HepG2 (cell line): ENCODE data around the gene DDX19B. TPM values are rescaled to one million over a fixed set of nuclear protein-coding genes. Genes with fewer than 3 reads are reported as not detected.

Source experiments
- DPF2 ChIP-seq: sonication (generic); formaldehyde crosslinking; IDR thresholded peaks from 2 replicates; pipeline ENCODE4 v1.4.0; 2020; ENCODE audit warnings: mild to moderate bottlenecking, low read depth, missing genetic modification reagents, borderline replicate concordance
- ETV5 ChIP-seq: IDR thresholded peaks from 2 replicates; pipeline ENCODE4 v1.6.1; 2018; ENCODE audit warnings: missing biosample characterization, missing genetic modification reagents, inconsistent platforms, borderline replicate concordance
- FOXA3 ChIP-seq: IDR thresholded peaks from 2 replicates; pipeline ENCODE4 v1.6.1; 2016; ENCODE audit warnings: missing genetic modification reagents, missing compliant biosample characterization
- GLI4 ChIP-seq: sonication (generic); formaldehyde crosslinking; IDR thresholded peaks from 2 replicates; pipeline ENCODE4 v1.5.1; 2020; ENCODE audit warnings: missing genetic modification reagents, mild to moderate bottlenecking, moderate library complexity, borderline replicate concordance
- GPN1 ChIP-seq: sonication (generic); formaldehyde crosslinking; IDR thresholded peaks from 2 replicates; pipeline ENCODE4 v1.5.1; 2020; ENCODE audit warnings: missing genetic modification reagents, borderline replicate concordance
- HOXA5 ChIP-seq: sonication (generic); formaldehyde crosslinking; IDR thresholded peaks from 2 replicates; pipeline ENCODE4 v1.4.0; 2020; ENCODE audit warnings: missing genetic modification reagents
- PLRG1 ChIP-seq: fragments of 450-650 bp; conservative IDR thresholded peaks from 2 replicates; pipeline ENCODE4 v1.6.1; 2016
- RAD51 ChIP-seq: fragments of 450-650 bp; IDR thresholded peaks from 2 replicates; pipeline ENCODE4 v1.6.1; 2016; ENCODE audit warnings: borderline replicate concordance
- SNAPC5 ChIP-seq: sonication (generic); formaldehyde crosslinking; IDR thresholded peaks from 2 replicates; pipeline ENCODE4 v1.8.1; 2023; ENCODE audit warnings: mild to moderate bottlenecking, missing genetic modification reagents, borderline replicate concordance
- SRSF1 ChIP-seq: fragments of 200-400 bp; formaldehyde crosslinking; optimal IDR thresholded peaks from 2 replicates; pipeline ENCODE3; 2017; ENCODE audit warnings: mild to moderate bottlenecking, low read depth, low read length, moderate library complexity
- TBP ChIP-seq: sonication (generic); formaldehyde crosslinking; IDR thresholded peaks from 2 replicates; pipeline ENCODE4 v1.5.0; 2020; ENCODE audit warnings: missing genetic modification reagents
- TBX2 ChIP-seq: sonication (generic); formaldehyde crosslinking; IDR thresholded peaks from 2 replicates; pipeline ENCODE4 v1.5.0; 2020; ENCODE audit warnings: missing genetic modification reagents, mild to moderate bottlenecking, borderline replicate concordance
- ZNF274 ChIP-seq: sonication (generic); formaldehyde crosslinking; IDR thresholded peaks from 2 replicates; pipeline ENCODE4 v1.5.1; 2020; ENCODE audit warnings: mild to moderate bottlenecking, missing genetic modification reagents
- ZNF280B ChIP-seq: sonication (generic); formaldehyde crosslinking; IDR thresholded peaks from 2 replicates; pipeline ENCODE4 v1.5.0; 2020; ENCODE audit warnings: missing genetic modification reagents, mild to moderate bottlenecking, borderline replicate concordance
- ZNF780A ChIP-seq: sonication (generic); formaldehyde crosslinking; IDR thresholded peaks from 2 replicates; pipeline ENCODE4 v1.8.0; 2022; ENCODE audit warnings: mild to moderate bottlenecking, missing genetic modification reagents, moderate library complexity
- ZNF841 ChIP-seq: sonication (generic); formaldehyde crosslinking; IDR thresholded peaks from 2 replicates; pipeline ENCODE4 v1.8.1; 2023; ENCODE audit warnings: missing genetic modification reagents, borderline replicate concordance
- polyA plus RNA-seq, 8 experiments: library from polyadenylated mRNA; depleted of rRNA in 3 of 8; stranded (reverse) in 7 of 8; unstranded in 1 of 8; fragments of >200 nt; fragmentation: Illumina TruSeq in 4 of 8; extraction: Trizol in 4 of 8; gene quantifications; 2 replicates each; pipeline versions ENCODE4 v1.2.1 to v1.2.3, GENCODE V29; 2011 to 2016; ENCODE audit warnings: low read depth in 4 of 8, missing spikeins in 1 of 8, mixed read lengths in 1 of 8; ENCODE audit not compliant: insufficient read depth in 1 of 8
- total RNA-seq, 5 experiments: library from RNA; depleted of rRNA; stranded (reverse); fragments of >200 nt; fragmentation: Illumina TruSeq; extraction: Trizol; gene quantifications; 2 replicates each; pipeline ENCODE4 v1.2.3, GENCODE V29; 2016; ENCODE audit warnings: low read depth in 1 of 5
- TF ChIP-seq, protein P1 (sequence below): sonication (generic); formaldehyde crosslinking; IDR thresholded peaks from 2 replicates; pipeline ENCODE4 v1.8.0; 2023; ENCODE audit warnings: mild to moderate bottlenecking, missing genetic modification reagents
- TF ChIP-seq, protein P2 (sequence below), 2 experiments: sonication (generic) in 1 of 2; formaldehyde crosslinking in 1 of 2; IDR thresholded peaks; 2 replicates each; pipeline versions ENCODE4 v1.5.1 to v1.6.1; 2011 to 2020; ENCODE audit warnings: borderline replicate concordance in 1 of 2, low read depth in 1 of 2, low read length in 1 of 2, mild to moderate bottlenecking in 1 of 2, missing genetic modification reagents in 1 of 2, moderate library complexity in 1 of 2
- TF ChIP-seq, protein P3 (sequence below): sonication (generic); formaldehyde crosslinking; IDR thresholded peaks from 2 replicates; pipeline ENCODE4 v1.5.0; 2020; ENCODE audit warnings: mild to moderate bottlenecking, missing genetic modification reagents
- TF ChIP-seq, protein P4 (sequence below), 2 experiments: sonication (generic) in 1 of 2; formaldehyde crosslinking in 1 of 2; IDR thresholded peaks; 2 replicates each; pipeline versions ENCODE4 v1.4.0 to v1.6.1; 2018 to 2020; ENCODE audit warnings: missing genetic modification reagents in 2 of 2, borderline replicate concordance in 1 of 2, low read depth in 1 of 2, mild to moderate bottlenecking in 1 of 2, missing biosample characterization in 1 of 2

Gene DDX19B
- total and polyA plus RNA-seq, 2 of the 13 experiments (the other 11 are each of a cell fraction or from before 2014, with no cell fraction given) = 36.2 to 40.0 TPM

GRCh38 chr16:70251629-70252354 lies 47.2 kb upstream of the DDX19B start, which contains the start of gene EXOSC6 (continued):
- TF ChIP-seq FOXA3 (CRISPR knock-in tag) (peak; percentile 76), GLI4 (no peak; the same call in 1 of the 2 replicates), ZNF280B (CRISPR knock-in tag) (peak; percentile 91; the same call in 1 of the 2 replicates), SRSF1 (peak; percentile 87), ZNF780A (CRISPR knock-in tag) (peak; percentile 98), PLRG1 (no peak), TBX2 (CRISPR knock-in tag) (peak; percentile 81; the same call in 1 of the 2 replicates), GPN1 (CRISPR knock-in tag) (0 out of 2 replicates have a peak, but pooled peaks have one; percentile 81), ZNF274 (peak; percentile 91), SNAPC5 (CRISPR knock-in tag) (peak; percentile 89; the same call in 1 of the 2 replicates), RAD51 (no peak), ZNF841 (peak; percentile 95), DPF2 (CRISPR knock-in tag) (no peak), HOXA5 (CRISPR knock-in tag) (peak; percentile 92), TBP (CRISPR knock-in tag) (no peak), ETV5 (CRISPR knock-in tag) (peak; percentile 95)
- TF ChIP-seq, protein P1, sequence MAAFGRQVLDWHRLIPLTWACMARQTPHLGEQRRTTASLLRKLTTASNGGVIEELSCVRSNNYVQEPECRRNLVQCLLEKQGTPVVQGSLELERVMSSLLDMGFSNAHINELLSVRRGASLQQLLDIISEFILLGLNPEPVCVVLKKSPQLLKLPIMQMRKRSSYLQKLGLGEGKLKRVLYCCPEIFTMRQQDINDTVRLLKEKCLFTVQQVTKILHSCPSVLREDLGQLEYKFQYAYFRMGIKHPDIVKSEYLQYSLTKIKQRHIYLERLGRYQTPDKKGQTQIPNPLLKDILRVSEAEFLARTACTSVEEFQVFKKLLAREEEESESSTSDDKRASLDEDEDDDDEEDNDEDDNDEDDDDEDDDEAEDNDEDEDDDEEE (CRISPR knock-in tag) = peak; percentile 89
- TF ChIP-seq, protein P2, sequence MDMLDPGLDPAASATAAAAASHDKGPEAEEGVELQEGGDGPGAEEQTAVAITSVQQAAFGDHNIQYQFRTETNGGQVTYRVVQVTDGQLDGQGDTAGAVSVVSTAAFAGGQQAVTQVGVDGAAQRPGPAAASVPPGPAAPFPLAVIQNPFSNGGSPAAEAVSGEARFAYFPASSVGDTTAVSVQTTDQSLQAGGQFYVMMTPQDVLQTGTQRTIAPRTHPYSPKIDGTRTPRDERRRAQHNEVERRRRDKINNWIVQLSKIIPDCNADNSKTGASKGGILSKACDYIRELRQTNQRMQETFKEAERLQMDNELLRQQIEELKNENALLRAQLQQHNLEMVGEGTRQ (IDR thresholded peaks at IDR 0.05; ENCODE audit: low read depth, low read length) = no peak
- TF ChIP-seq, protein P2 (CRISPR knock-in tag; IDR thresholded peaks at IDR 0.05; ENCODE audit: borderline replicate concordance) = no peak; the same call in 1 of the 2 replicates
- TF ChIP-seq, protein P3, sequence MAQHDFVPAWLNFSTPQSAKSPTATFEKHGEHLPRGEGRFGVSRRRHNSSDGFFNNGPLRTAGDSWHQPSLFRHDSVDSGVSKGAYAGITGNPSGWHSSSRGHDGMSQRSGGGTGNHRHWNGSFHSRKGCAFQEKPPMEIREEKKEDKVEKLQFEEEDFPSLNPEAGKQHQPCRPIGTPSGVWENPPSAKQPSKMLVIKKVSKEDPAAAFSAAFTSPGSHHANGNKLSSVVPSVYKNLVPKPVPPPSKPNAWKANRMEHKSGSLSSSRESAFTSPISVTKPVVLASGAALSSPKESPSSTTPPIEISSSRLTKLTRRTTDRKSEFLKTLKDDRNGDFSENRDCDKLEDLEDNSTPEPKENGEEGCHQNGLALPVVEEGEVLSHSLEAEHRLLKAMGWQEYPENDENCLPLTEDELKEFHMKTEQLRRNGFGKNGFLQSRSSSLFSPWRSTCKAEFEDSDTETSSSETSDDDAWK = no peak
- TF ChIP-seq, protein P4, sequence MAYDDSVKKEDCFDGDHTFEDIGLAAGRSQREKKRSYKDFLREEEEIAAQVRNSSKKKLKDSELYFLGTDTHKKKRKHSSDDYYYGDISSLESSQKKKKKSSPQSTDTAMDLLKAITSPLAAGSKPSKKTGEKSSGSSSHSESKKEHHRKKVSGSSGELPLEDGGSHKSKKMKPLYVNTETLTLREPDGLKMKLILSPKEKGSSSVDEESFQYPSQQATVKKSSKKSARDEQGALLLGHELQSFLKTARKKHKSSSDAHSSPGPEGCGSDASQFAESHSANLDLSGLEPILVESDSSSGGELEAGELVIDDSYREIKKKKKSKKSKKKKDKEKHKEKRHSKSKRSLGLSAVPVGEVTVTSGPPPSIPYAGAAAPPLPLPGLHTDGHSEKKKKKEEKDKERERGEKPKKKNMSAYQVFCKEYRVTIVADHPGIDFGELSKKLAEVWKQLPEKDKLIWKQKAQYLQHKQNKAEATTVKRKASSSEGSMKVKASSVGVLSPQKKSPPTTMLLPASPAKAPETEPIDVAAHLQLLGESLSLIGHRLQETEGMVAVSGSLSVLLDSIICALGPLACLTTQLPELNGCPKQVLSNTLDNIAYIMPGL (CRISPR knock-in tag; IDR thresholded peaks at IDR 0.05; ENCODE audit: borderline replicate concordance in 1 of 2, low read depth in 1 of 2) = peak; percentile 95 to 97
